ENCODE results near the gene IRAK4. TPM values are rescaled to one million over a fixed set of nuclear protein-coding genes. Genes with fewer than 3 reads are reported as not detected.

Gene IRAK4
- total RNA-seq, 4 donors from 2014 or later: 2.5 to 10.0 (median 2.9) TPM

DNA sequence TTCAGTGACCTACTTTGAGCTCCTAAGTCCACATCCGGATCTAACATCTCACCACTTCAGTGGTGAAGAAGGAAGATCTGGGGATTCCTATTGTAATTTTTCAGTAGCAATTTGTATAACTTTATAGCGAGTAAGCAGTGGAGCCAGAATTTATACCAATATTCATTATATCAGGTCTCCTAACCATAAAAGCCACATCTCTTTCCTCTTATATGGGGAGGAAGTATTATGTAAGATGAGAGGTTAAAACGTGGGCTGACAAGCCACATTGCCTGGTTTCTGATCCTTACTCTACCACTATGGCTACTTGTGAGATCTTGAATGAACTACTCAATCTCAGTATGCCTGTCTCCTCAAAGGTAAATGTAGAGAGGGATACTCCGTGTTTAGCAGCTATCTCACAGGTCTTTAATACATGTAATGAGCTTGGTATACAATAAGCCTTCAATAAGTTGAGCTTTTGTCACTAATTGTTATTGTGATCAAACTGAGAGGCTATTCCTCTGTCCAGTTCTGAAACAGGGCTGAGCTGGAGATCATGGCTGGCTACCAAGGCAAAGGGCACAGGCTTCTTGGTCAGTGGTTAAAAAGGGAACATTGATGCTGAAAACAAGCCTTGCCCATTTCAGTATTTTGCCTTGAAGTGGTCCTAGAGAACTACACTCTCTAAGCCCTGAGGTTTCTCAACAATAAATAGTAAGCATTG is 73.9 kb downstream of the IRAK4 start:
- TF ChIP-seq, protein P1, sequence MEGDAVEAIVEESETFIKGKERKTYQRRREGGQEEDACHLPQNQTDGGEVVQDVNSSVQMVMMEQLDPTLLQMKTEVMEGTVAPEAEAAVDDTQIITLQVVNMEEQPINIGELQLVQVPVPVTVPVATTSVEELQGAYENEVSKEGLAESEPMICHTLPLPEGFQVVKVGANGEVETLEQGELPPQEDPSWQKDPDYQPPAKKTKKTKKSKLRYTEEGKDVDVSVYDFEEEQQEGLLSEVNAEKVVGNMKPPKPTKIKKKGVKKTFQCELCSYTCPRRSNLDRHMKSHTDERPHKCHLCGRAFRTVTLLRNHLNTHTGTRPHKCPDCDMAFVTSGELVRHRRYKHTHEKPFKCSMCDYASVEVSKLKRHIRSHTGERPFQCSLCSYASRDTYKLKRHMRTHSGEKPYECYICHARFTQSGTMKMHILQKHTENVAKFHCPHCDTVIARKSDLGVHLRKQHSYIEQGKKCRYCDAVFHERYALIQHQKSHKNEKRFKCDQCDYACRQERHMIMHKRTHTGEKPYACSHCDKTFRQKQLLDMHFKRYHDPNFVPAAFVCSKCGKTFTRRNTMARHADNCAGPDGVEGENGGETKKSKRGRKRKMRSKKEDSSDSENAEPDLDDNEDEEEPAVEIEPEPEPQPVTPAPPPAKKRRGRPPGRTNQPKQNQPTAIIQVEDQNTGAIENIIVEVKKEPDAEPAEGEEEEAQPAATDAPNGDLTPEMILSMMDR (IDR thresholded peaks at IDR 0.05 in 4 of 5, conservative IDR thresholded peaks at IDR 0.05 in 1 of 5): no peak
- no peak for TF ChIP-seq POLR2A (IDR thresholded peaks at IDR 0.05)
- no peaks in the 10 kb centered on the region for H3K9me3 ChIP-seq
- intact Hi-C loops (cut with DNase I; ENCODE audit: low total_unique reads) (no loop called here), in situ Hi-C loops (cut with MboI; ENCODE audit: low sequenced_read_pairs in 4 of 4) (no loop called here)
- H3K27me3 ChIP-seq: no peaks in the 10 kb centered on the region
- no peaks in the 10 kb centered on the region for H3K36me3 ChIP-seq
- DNase-seq (no peak), ATAC-seq (no peak)
- peaks cover 0 to 15% of the 10 kb centered on the region in 2 donors for H3K4me1 ChIP-seq
- H3K4me3 ChIP-seq: no peak overlapping the region
- no peak overlapping the region for H3K27ac ChIP-seq

GRCh38 chr12:43835264-43835655 is 76.5 kb downstream of the IRAK4 start:
- intact Hi-C loops (cut with DNase I; ENCODE audit: low total_unique reads): no loop called here
- in situ Hi-C loops (cut with MboI; ENCODE audit: low sequenced_read_pairs in 4 of 4): no loop called here
- ATAC-seq (peak in 1 of 2 donors; percentile 16), DNase-seq (no peak)
- Histone ChIP-seq H3K4me3 (peak overlapping the region; percentile 67 to 87 (median 70)), H3K27me3 (no peaks in the 10 kb centered on the region), H3K27ac (peak overlapping the region; percentile 82 to 96 (median 93)), H3K9me3 (no peaks in the 10 kb centered on the region), H3K4me1 (peaks cover 0 to 15% of the 10 kb centered on the region in 2 donors), H3K36me3 (no peaks in the 10 kb centered on the region)
- no peak for TF ChIP-seq POLR2A (IDR thresholded peaks at IDR 0.05)
- TF ChIP-seq, protein P1 (IDR thresholded peaks at IDR 0.05 in 4 of 5, conservative IDR thresholded peaks at IDR 0.05 in 1 of 5): no peak

GRCh38 chr12:43835656-43836474 is 77.1 kb downstream of the IRAK4 start, which contains the start of gene TMEM117:
TSS of gene TMEM117 (plus strand) at chr12:43836081.
- intact Hi-C loops (cut with DNase I; ENCODE audit: low total_unique reads): loop anchor here (1.0 to 2.0 kb wide), 2 partner anchors 30 to 77 kb away; partner anchors contain the start of genes IRAK4, PUS7L and TWF1

GRCh38 chr12:43836475-43836989 is 77.8 kb downstream of the IRAK4 start:
- in situ Hi-C loops (cut with MboI; ENCODE audit: low sequenced_read_pairs in 4 of 4) (no loop called here), intact Hi-C loops (cut with DNase I; ENCODE audit: low total_unique reads) (loop anchor here (1.0 to 2.0 kb wide), 2 partner anchors 30 to 78 kb away; partner anchors contain the start of genes IRAK4, PUS7L and TWF1)
- Histone ChIP-seq H3K27me3 (no peaks in the 10 kb centered on the region), H3K27ac (peak overlapping the region; percentile 82 to 96 (median 93)), H3K4me3 (peak overlapping the region; percentile 67 to 87 (median 70)), H3K36me3 (no peaks in the 10 kb centered on the region), H3K4me1 (peaks cover 0 to 15% of the 10 kb centered on the region in 2 donors), H3K9me3 (no peaks in the 10 kb centered on the region)
- DNase-seq (no peak), ATAC-seq (peak; percentile 69 to 70)
- TF ChIP-seq POLR2A (IDR thresholded peaks at IDR 0.05): no peak
- TF ChIP-seq, protein P1 (IDR thresholded peaks at IDR 0.05 in 4 of 5, conservative IDR thresholded peaks at IDR 0.05 in 1 of 5): no peak

More at GRCh38 chr12:43835656-43836474, 77.1 kb downstream of the IRAK4 start, which contains the start of gene TMEM117:
- in situ Hi-C loops (cut with MboI; ENCODE audit: low sequenced_read_pairs in 4 of 4): no loop called here
- Histone ChIP-seq H3K36me3 (no peaks in the 10 kb centered on the region), H3K27me3 (no peaks in the 10 kb centered on the region), H3K4me3 (peak within 1 kb of the TSS; percentile 67 to 87 (median 70)), H3K4me1 (peaks cover 0 to 15% of the 10 kb centered on the region in 2 donors), H3K9me3 (no peaks in the 10 kb centered on the region), H3K27ac (peak within 1 kb of the TSS; percentile 82 to 96 (median 93))
- ATAC-seq (peak; percentile 85 to 94), DNase-seq (peak; percentile 43 to 61)
- TF ChIP-seq, protein P1 (IDR thresholded peaks at IDR 0.05 in 4 of 5, conservative IDR thresholded peaks at IDR 0.05 in 1 of 5): no peak
- TF ChIP-seq POLR2A (IDR thresholded peaks at IDR 0.05): peak; percentile 63 to 69

Other genes with a start within 250 kb of the IRAK4 start
- gene ADAMTS20, start 206.7 kb upstream of the IRAK4 start, total RNA-seq: not detected
- 1 to 10 TPM; 2.0 to 5.8 (median 3.7) TPM for gene PUS7L, start 161 bp upstream of the IRAK4 start, total RNA-seq
- 10 to 100 TPM in 2 of 4 donors, 1 to 10 TPM in 2; 7.4 to 10.7 (median 9.0) TPM for gene TWF1, start 47.4 kb downstream of the IRAK4 start, total RNA-seq
- 10 to 100 TPM in 1 of 4 donors, 1 to 10 TPM in 3; 3.5 to 19.4 (median 6.1) TPM for gene TMEM117, start 77.1 kb downstream of the IRAK4 start, total RNA-seq